Globus pallidus (tissue), 1 donor: ENCODE data around the gene PIGK.
"Not testable (repeated sequence)": the region's sequence is repeated elsewhere in the genome, so short reads cannot be mapped to it uniquely, and the experiment has no call there.

ENCODE experiments used
- DNase-seq: peaks from one replicate; pipeline ENCODE4 v3.0.0-alpha.2; 2015; ENCODE audit warnings: low spot score

Gene PIGK

GRCh38 chr1:77193951-77194350 is 25.3 kb downstream of the PIGK start:
- DNase-seq, result no peak

DNA sequence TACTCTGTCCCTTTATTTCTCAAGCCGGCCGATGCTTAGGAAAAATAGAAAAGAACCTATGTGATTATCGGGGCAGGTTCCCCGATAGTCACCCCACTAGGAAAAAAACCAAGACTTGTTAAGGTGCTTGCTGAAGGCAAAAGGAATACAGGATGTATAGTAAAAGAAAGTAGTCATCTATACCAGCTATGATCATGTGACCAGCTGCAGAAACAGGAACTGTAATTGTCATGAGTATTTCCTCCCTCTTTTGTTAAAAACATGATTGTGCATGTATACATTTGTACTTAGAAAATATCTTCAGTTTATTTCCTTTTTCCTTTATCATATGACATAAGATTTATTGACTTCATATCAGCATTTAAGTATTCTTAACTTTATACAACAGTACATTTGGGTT is 30.5 kb downstream of the PIGK start:
- DNase-seq, result no peak

DNA sequence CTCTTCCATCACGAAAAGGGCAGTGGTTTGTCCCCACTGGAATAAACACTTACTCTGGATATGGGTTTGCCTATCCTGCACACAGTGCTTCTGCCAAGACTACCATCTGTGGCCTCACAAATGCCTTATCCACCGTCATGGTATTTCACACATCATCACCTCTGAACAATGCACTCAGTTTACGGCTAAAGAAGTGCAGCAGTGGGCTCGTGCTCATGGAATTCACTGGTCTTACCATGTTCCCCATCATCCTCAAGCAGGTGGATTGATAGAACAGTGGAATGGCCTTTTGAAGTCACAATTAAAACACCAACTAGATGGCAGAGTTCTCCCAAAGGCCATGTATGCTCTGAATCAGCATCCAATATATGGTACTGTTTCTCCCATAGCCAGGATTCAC is 32.3 kb downstream of the PIGK start:
- DNase-seq, result not testable (repeated sequence)

- no peak for DNase-seq
Observed at GRCh38 chr1:77182083-77182482, 37.1 kb downstream of the PIGK start.

- no peak for DNase-seq
Observed at GRCh38 chr1:77179632-77180031, 39.6 kb downstream of the PIGK start.

GRCh38 chr1:77175230-77175844 is 43.9 kb downstream of the PIGK start:
- no peak for DNase-seq

- no peak for DNase-seq
Observed at GRCh38 chr1:77170687-77171086, 48.5 kb downstream of the PIGK start.

DNA sequence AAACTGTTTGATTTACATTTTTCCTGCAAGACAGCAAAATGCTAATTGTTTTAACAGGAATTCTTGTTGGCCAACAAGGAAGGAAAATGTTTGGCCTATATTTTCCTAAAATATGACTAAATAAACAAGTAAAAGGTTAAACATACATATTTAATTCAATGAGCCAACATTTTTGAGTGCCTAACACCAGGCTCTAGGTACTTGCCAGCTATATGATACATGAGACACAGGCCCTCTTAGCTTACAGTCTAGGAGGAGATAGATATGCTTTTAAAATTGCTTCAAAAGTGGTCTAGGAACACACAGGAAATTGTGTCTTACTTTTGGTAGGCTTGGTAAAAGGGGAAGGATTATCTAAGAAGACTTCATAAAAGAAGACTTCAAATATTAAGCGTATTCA is 50.9 kb downstream of the PIGK start:
- DNase-seq, result no peak

GRCh38 chr1:77164434-77164944 is 54.7 kb downstream of the PIGK start:
- DNase-seq, result no peak

DNA sequence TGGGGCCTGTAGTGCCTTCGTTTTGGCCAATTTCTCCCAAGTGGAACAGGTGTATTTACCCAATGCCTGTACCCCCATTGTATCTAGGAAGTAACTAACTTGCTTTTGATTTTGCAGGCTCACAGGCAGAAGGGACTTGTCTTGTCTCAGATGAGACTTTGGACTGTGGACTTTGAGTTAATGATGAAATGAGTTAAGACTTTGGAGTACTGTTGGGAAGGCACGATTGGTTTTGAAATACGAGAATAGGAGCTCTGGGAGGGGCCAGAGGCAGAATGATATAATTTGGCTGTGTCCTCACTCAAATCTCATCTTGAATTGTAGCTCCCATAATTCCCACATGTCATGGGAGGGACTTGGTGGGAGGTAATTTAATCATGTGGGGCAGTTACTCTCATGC is 59.5 kb downstream of the PIGK start:
- not testable (repeated sequence) for DNase-seq

DNA sequence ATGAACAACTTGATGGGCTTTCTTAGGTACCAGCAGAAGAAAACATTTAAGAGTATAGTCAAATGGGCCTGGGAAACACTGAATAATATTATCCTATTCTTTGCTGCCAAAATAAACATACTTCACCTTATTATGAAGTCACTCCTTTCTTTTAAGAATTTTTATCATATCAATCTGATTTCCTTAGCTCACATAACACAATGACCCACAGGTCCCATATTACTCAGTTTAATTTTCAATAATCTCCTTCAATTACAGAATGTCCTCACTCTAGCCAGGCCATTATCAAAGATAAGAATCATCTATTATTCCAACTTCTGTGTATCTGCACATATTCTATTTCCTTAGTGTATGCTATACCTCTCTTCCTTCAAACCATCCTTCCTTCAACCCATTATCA is 63.0 kb downstream of the PIGK start:
- no peak for DNase-seq

- no peak for DNase-seq
Observed at GRCh38 chr1:77146270-77146669, 73.0 kb downstream of the PIGK start.

DNA sequence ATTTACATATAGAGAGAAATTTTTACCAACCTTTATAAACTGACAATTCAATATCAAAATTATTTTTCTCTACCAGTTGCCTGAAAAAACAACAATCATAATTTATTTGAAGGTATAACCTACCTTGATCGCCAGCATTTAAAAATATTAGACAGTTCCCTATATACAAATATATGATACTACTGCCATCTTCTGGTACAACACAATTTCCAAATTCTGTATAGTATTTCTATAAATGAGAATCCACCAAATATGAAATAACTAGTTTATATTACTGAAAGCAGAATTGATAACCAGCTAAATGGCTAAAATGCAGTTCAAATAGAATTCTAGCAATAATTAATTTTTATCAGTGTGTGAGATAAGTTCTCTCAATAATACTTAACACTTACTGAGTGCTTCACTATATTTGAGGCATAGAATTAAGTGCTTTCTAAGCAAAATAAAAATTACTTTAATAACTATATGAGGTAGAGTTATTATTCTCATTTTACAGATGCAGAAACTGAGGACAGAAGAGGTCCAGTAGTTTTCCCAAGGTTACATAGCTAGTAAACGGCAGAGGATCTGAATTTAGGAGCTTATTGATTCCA is 75.6 kb downstream of the PIGK start:
- DNase-seq, result no peak

DNA sequence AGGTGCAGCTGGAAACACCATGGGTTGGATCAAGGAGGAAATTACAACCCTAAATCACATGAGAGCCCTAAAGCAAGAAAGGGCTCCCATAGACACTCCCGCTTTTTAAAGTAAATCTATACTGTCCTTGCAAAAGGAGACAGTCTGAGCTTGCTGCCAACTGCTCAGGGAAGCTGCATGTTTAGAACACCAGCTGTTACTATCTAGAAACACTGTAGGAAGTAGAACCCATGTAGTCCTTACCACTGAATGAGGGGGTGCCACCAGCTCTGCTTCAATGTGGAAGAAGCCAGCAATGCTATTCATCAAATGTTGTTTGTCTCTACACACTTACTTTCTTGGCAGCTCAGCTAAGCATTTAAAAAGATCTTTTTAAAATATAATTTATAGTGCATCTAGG is 79.8 kb downstream of the PIGK start:
- DNase-seq, result no peak

DNA sequence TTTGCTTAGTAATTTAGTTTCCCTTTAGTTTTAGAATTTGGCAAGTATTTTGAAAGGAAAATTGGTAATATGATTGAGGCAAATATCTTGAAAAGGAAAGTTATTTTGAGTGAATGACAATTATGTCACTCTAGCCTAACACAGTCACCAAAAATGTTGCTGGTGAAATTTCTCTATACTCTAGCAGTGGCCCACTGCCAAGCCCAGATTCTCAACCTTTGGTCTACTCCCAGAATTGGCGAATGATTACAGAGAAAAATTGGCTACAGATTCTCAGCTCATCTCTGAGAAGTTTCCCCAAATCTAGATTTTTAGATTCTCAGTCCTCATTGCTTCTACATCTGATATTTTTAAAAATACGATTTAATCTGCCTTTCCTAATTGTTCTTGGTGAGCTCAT is 84.9 kb downstream of the PIGK start:
- DNase-seq, result no peak

DNA sequence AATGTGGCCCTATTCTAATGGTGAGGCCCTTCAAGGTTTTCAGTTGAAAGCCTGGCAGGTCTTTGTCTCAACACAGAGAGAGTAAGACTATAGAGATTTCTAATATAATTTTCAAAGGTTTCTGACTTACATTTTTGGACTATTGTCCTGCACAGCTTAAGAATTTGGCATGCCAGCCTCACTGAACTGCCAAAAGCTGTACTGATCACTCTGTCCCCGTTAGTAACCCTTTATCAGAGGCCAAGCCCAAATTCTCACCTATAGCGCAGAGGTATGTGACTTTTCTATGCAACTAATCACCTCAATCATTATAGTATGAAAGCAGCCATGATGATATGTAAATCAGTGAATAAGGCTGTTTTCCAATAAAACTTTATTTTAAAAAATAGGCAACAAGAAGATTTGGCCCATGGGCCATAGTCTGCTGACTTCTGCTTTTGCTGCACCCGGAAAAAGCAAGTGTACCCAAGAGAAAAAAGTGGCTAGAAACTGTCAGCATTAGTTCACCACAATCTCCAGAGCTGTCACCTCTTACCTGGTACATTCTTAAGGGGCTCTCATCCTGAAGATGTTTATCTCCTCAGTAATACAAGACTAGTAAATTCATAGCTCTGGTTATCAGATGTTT is 85.4 kb downstream of the PIGK start:
- DNase-seq, result no peak

GRCh38 chr1:77126307-77126706 is 92.9 kb downstream of the PIGK start:
- peak; percentile 53 for DNase-seq

GRCh38 chr1:77121503-77121902 is 97.7 kb downstream of the PIGK start:
- no peak for DNase-seq

DNA sequence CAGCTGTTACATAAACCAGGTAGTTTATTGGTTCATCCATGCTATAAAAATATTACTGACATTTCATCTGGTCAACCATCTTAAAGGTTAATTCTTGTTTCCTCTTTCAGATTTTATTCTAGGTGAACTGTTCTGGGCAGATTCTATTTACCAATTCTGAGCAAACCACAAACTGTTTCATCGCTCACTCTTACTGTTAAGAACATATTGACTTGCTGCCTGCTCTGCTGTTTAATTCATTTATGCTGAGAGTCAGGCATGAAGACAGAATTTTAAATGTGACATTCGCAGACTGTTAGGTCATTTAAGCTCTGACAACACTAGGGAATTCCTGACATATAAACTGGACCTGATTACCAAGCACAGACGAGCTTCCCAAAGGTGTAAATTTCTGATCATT is 98.3 kb downstream of the PIGK start:
- DNase-seq, result no peak

DNA sequence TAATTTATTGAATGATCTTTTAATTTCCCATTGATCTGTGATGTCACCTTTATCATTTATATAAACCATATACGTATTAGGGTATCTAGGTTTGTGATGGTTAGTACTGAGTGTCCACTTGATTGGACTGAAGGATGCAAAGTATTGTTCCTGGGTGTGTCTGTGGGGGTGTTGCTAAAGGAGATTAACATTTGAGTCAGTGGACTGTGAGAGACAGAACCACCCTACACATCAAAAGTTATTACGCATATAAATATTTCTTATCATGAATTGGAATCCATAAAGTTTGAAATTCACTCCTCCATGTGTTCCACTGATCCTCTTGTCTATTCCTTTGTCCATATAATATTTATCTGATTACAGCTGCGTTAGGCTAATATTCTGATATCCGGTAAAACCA is 100.5 kb downstream of the PIGK start:
- no peak for DNase-seq

- DNase-seq, result no peak
Observed at GRCh38 chr1:77104672-77105071, 114.6 kb downstream of the PIGK start.

- DNase-seq, result no peak
Observed at GRCh38 chr1:77103486-77103885, 115.7 kb downstream of the PIGK start.

DNA sequence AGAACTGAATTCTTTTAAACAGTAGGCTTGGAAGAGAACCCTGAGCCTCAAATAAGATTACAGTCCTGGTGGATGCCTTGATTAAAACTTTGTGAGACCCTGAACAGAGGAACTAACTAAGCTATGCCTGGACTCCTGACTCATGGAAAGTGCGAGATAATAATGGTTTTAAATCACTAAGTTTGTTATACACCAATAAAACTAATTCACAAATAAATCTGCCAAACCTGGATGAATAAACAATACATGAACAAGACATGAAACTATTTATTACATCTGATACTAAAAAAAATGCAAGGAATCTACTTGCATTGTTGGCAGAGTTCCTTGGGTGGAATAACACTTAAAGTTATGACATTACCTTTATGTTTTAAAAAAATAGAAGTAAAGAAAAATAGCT is 118.4 kb downstream of the PIGK start:
- no peak for DNase-seq
